Epithelial cell of prostate (primary cell): ENCODE data around the gene PSME3IP1.
"Not testable (repeated sequence)": the region's sequence is repeated elsewhere in the genome, so short reads cannot be mapped to it uniquely, and the experiment has no call there.

Experiments
- DNase-seq: peaks from one replicate; pipeline ENCODE4 v3.0.0-alpha.2; 2011; ENCODE audit warnings: low read depth, low spot score
- H3K27ac ChIP-seq: fragments of 450-650 bp; 2 replicates; pipeline ENCODE4 v1.5.1; 2017; ENCODE audit warnings: mild to moderate bottlenecking

PSME3IP1 gene

DNA sequence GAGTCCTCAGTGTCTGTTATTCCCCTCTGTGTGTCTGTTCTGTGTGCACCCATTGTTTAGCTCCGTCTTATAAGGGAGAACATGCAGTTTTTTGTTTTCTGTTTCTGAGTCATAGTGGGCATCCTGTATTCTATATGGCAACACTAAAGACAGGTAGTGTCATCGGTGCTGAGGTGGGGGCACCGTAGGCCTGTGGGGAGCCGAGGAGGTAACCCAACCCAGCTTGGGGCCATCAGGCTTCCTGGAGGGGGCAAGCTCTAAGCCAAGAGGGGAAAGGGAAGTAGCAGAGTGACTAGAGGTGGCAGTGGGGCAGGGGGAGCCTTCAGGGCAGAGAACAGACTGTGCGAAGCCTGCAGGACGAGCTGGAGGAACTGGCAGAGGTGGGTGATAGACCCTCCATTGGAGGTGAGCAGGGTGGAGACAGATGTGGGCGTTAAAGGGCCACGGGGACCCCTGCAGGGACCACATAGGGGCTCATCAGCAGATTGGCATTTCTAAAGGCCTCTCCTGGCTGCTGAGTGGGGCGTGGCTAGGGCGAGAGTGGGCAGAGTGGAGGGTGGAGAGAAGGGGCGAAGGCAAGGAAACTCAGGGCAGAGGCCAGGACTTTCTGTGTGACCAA lies 57.0 kb downstream of the PSME3IP1 start:
- H3K27ac ChIP-seq, result no peak overlapping the region
- no peak for DNase-seq

DNA sequence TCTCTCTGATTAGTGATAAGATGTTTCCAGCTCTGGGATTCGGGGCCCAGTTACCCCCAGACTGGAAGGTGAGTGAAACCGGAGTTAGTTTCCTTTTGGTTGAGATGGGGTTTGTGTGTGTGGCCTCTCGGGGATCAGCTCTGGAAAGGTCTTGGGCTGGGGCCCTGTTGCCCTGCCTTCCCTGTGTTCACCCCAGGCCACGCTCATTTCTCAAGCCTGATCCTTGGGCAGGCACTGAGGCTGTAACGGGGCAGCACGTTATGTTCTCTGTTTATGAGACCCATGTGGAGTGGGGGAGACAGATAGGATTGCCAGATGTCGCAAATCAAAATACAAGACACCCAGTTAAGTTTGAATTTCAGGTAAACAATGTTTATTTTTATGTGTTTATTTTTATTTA lies 58.0 kb downstream of the PSME3IP1 start:
- no peak for DNase-seq
- H3K27ac ChIP-seq, result no peak overlapping the region

DNA sequence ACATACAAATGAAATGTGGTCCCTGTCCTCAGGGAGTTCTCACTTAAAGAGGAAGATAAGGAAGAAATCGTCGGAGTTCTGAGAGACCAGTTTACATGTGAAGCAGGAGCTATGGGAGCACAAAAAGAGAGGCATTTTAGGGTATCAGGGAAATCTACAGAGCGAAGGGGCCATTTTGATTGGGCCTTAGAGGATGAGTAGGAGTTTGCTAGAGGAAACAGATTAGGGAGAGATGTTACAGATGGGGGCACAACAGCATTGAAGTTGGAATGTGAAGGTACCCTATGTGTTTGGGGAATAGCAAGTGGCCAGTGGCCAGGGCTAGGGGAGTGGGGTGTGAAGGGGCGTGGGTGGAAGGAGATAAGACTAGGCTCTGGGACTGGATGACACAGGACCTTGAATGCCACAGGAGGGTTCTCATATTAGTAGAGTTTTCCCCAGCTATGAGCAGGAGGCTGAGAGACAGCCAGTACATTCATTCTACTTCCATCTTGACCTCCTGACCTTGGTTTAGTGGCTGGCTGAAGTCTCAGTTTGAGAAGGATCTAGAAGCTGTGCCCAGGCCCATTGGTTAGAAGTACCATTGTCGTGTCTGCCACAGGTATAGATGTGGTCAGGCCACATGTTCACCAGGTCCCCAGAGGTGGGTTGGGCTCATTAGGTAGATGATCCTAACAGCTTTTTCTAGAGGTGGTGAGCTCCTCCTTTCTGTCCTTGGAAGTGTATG lies 58.6 kb downstream of the PSME3IP1 start:
- DNase-seq, result no peak
- no peak overlapping the region for H3K27ac ChIP-seq

- no peak for DNase-seq
- H3K27ac ChIP-seq, result no peak overlapping the region
Observed at GRCh38 chr16:57126411-57126810, 59.4 kb downstream of the PSME3IP1 start.

- no peak for DNase-seq
- no peak overlapping the region for H3K27ac ChIP-seq
Observed at GRCh38 chr16:57125969-57126368, 59.9 kb downstream of the PSME3IP1 start.

DNA sequence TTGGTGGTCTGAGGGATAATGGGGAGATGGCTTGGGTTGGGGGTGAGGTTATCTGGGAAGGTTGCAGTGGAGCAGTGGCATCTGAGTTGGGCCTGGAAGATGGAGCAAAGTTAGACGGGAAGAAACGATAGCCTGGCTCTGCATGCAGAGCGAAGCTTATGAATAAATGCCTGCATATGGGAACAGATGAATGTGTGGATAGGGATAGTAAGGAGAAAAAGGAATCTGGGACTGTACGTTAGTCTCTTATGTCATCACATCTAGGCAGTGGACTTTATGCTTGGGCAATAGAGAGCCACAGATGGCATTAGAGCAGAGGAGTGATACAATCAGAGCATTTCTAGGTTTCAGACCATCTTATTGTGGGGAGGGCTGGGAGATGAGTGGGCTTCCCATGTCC lies 60.5 kb downstream of the PSME3IP1 start:
- no peak for DNase-seq
- H3K27ac ChIP-seq, result no peak overlapping the region

- H3K27ac ChIP-seq, result no peak overlapping the region
- DNase-seq, result no peak
Observed at GRCh38 chr16:57123974-57124674, 61.7 kb downstream of the PSME3IP1 start.

GRCh38 chr16:57123216-57123973 lies 62.4 kb downstream of the PSME3IP1 start:
- no peak for DNase-seq
- no peak overlapping the region for H3K27ac ChIP-seq

DNA sequence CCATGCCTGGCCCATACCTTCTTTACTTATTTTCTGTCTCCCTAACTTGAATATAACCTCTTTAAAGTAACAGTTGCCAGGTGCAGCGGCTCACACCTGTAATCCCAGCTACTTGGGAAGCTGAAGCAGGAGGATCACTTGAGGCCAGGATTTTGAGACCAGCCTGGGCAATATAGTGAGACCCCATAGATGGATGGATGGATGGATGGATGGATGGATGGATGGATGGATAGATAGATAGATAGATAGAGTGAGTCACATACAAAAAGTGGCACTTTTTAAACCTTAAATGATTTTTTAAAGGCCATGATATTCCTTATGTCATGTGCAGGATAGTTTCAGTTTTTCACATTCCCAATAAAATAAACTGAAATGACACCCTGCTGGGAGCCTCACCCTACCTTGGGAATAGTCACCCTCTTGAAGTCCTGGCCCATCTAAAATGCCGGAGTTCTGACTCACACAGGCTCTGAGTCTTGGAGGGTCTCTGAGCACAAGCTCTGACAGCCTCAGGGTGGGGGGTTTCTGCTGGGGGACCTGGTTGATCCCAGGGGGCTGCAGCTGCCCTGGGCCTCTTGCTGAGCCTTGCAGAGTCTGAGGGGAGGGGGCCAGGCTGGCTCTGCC lies 67.3 kb downstream of the PSME3IP1 start:
- H3K27ac ChIP-seq, result no peak overlapping the region
- no peak for DNase-seq

DNA sequence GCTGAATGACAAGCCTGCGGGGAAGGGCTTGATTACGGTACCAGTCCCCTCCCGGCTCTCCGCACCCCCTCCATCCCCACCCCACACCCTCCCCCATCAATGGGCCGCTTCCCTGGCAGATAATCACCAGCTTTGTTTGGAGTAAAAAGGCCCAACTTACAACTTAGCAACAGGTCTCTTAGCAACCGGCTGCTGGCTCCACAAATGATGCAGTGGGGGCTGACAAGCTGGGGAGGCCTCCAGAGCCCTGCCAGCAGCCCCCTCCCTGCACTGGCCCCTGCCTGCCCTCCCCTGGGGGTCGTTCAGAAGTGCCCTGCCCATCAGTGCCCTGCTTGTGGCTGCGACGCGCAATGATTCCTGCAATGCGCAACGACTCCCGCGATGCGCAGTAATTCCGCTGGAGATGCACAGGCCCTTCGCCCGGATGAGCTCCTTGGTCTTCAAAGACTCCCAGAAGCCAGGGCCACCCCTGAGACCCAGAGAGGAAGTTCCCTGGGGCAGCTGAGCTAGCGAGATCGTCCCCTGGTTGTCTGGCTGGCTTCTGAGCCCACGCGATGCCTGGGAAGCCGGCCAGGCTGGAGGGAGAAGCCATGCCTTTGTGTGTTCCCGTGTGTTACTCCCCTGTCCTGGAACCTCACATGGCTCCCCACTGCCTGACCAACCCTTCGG lies 70.2 kb downstream of the PSME3IP1 start:
- no peak for DNase-seq

DNA sequence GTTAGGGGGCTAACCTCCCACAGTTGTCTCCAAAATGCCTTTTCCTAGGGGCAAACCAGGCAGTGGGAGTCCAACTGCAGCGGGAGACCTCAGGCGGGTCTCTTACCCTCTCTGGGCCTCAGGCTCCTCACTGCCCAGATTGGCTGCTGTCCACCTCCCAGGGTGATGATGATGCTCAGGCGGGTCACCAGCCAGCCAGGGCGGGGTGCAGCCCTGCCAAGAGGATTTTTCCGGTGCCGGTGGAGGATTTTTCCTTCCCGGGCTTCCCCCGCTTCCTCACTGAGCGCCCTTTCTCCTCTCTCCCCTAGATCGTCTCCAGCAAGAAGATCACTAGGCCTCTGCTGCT lies 70.7 kb downstream of the PSME3IP1 start:
- no peak overlapping the region for H3K27ac ChIP-seq
- no peak for DNase-seq

More for the DNA sequence above, 70.2 kb downstream of the PSME3IP1 start:
- H3K27ac ChIP-seq, result no peak overlapping the region

DNA sequence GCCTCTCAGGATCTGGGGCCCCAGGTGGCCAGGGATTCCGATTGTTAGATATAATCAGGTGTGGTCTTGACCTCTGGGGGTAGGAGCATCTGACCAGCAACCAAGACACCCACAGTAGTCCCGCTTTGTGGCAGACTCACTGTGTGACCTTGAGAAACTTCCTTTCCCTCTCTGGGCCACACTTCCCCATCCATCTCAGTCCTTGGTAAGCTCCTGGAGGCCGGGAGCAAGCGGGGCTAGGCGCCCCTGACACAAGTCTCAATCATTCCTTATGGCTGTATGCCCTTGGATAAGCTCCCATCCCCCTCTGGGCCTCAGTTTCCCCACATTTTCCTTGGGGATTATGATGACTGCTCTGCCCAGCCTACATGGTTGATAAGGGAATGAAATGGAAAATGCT lies 72.2 kb downstream of the PSME3IP1 start:
- no peak overlapping the region for H3K27ac ChIP-seq
- DNase-seq, result no peak

GRCh38 chr16:57113042-57113453 lies 72.8 kb downstream of the PSME3IP1 start:
- no peak overlapping the region for H3K27ac ChIP-seq
- DNase-seq, result no peak

GRCh38 chr16:57112403-57113041 lies 73.3 kb downstream of the PSME3IP1 start:
- no peak for DNase-seq
- H3K27ac ChIP-seq, result no peak overlapping the region

DNA sequence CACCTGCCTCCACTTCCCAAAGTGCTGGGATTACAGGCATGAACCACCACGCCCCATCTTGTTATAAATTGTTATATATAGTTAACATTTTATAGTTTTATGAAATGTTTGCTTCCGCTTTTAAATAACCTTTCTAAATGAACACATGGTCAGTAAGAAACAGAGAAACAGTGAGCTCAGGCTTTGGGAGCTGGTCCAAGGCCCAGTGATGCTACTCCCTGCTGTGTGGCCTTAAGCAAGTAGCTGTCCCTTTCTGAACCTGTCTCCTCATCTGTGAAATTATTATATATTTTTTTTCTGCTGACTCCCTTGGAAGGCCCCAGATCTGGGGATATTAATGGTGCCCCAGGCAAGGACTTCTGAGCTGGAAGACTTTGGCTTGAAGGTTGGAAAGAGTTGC lies 74.4 kb downstream of the PSME3IP1 start:
- no peak for DNase-seq
- no peak overlapping the region for H3K27ac ChIP-seq

- no peak for DNase-seq
- H3K27ac ChIP-seq, result no peak overlapping the region
Observed at GRCh38 chr16:57110937-57111336, 74.9 kb downstream of the PSME3IP1 start.

DNA sequence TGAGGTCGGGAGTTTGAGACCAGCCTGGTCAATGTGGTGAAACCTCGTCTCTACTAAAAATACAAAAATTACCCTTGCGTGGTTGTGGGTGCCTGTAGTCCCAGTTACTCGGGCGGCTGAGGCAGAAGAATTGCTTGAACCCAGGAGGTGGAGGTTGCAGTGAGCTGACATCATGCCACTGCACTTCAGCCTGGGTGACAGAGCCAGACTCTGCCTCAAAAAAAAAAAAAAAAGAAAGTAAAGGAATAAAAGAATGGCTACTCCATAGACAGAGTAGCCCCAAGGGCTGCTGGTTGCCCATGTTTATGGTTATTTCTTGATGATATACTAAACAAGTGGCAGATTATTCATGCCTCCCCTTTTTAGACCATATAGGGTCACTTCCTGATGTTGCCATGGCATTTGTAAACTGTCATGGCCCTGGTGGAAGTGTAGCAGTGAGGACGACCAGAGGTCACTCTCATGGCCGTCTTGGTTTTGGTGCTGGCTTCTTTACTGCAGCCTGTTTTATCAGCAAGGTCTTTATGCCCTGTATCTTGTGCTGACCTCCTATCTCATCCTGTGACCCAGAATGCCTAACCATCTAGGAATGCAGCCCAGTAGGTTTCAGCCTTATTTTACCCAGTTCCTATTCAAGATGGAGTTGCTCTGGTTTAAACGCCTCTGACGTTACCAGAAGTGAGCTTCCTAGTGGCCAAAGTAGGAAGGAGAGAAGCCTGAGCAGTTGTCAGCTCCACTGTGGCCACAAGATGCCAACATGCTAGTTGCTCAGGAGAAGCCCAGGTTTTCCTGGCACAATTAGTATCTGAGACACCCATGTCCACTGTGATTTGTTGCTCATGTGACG lies 76.4 kb downstream of the PSME3IP1 start:
- H3K27ac ChIP-seq, DNase-seq: not testable (repeated sequence)

DNA sequence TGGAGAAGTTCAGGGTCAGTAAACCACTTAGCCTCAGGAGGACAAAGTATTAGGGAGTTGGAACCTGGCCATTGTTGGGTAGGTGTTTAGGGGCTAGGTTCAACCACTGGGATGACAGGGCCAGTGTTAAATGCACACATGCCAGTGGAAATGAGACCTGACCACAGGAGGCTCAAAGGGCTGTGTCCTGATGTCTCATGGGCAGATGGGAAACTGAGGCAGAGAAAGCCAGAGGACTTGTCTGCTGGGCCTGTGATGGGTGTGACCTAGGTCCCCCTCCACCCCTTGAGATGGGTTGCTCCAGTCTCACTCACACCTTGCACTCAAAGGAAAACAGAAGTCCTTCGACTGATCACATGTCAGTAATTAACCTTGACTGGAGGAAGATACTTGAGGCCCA lies 77.4 kb downstream of the PSME3IP1 start:
- no peak for DNase-seq

More for the DNA sequence above, 77.4 kb downstream of the PSME3IP1 start:
- no peak overlapping the region for H3K27ac ChIP-seq
